HepG2 (cell line): ENCODE data around the gene AMBRA1. TPM values are rescaled to one million over a fixed set of nuclear protein-coding genes. Genes with fewer than 3 reads are reported as not detected.

Experiments
- ARNT2 ChIP-seq: sonication (generic); formaldehyde crosslinking; IDR thresholded peaks from 2 replicates; pipeline ENCODE4 v1.8.0; 2022; ENCODE audit warnings: mild to moderate bottlenecking, low read depth, missing genetic modification reagents, moderate library complexity
- BORCS8-MEF2B ChIP-seq: sonication (generic); formaldehyde crosslinking; IDR thresholded peaks from 2 replicates; pipeline ENCODE4 v1.8.0; 2022; ENCODE audit warnings: mild to moderate bottlenecking, missing genetic modification reagents
- CREM ChIP-seq, 2 experiments: sonication (generic) in 1 of 2; formaldehyde crosslinking in 1 of 2; IDR thresholded peaks; 2 replicates each; pipeline versions ENCODE4 v1.4.0 to v1.6.1; 2016 to 2020; ENCODE audit warnings: antibody characterized with exemption in 1 of 2, mild to moderate bottlenecking in 1 of 2, missing genetic modification reagents in 1 of 2
- DPF2 ChIP-seq: sonication (generic); formaldehyde crosslinking; IDR thresholded peaks from 2 replicates; pipeline ENCODE4 v1.4.0; 2020; ENCODE audit warnings: mild to moderate bottlenecking, low read depth, missing genetic modification reagents, borderline replicate concordance
- JUNB ChIP-seq: sonication (generic); formaldehyde crosslinking; IDR thresholded peaks from 2 replicates; pipeline ENCODE4 v1.8.0; 2022; ENCODE audit warnings: missing genetic modification reagents, mild to moderate bottlenecking, borderline replicate concordance
- KDM3A ChIP-seq: IDR thresholded peaks from 2 replicates; pipeline ENCODE4 v1.6.1; 2018; ENCODE audit warnings: low read depth, missing compliant biosample characterization
- MBNL3 ChIP-seq: fragments of 250-450 bp; sonication (Bioruptor Pico); conservative IDR thresholded peaks from 2 replicates; pipeline ENCODE4 v1.8.0; 2022; ENCODE audit warnings: mild to moderate bottlenecking, inconsistent platforms
- NFIC ChIP-seq: IDR thresholded peaks from 2 replicates; pipeline ENCODE4 v1.6.1; 2012; ENCODE audit warnings: mild to moderate bottlenecking, low read length, inconsistent platforms
- NR2F1 ChIP-seq, 2 experiments: fragments of 450-650 bp in 1 of 2; formaldehyde crosslinking in 1 of 2; IDR thresholded peaks; 2 replicates each; pipeline versions ENCODE4 v1.5.0 to v1.6.1; 2016 to 2020; ENCODE audit warnings: mild to moderate bottlenecking in 1 of 2, missing compliant biosample characterization in 1 of 2, missing genetic modification reagents in 1 of 2, moderate library complexity in 1 of 2
- SALL1 ChIP-seq: sonication (generic); formaldehyde crosslinking; IDR thresholded peaks from 2 replicates; pipeline ENCODE4 v1.8.0; 2022; ENCODE audit warnings: mild to moderate bottlenecking, missing genetic modification reagents
- SP2 ChIP-seq: sonication (generic); formaldehyde crosslinking; IDR thresholded peaks from 2 replicates; pipeline ENCODE4 v1.5.1; 2020; ENCODE audit warnings: mild to moderate bottlenecking, missing genetic modification reagents
- SRSF1 ChIP-seq: fragments of 200-400 bp; formaldehyde crosslinking; optimal IDR thresholded peaks from 2 replicates; pipeline ENCODE3; 2017; ENCODE audit warnings: mild to moderate bottlenecking, low read depth, low read length, moderate library complexity
- ZEB1 ChIP-seq: IDR thresholded peaks from 2 replicates; pipeline ENCODE4 v1.6.1; 2012; ENCODE audit warnings: mild to moderate bottlenecking, low read depth, inconsistent platforms; ENCODE audit not compliant: insufficient replicate concordance
- ZNF121 ChIP-seq: sonication (generic); formaldehyde crosslinking; IDR thresholded peaks from 2 replicates; pipeline ENCODE4 v1.5.0; 2020; ENCODE audit warnings: mild to moderate bottlenecking, missing genetic modification reagents
- ZNF232 ChIP-seq: sonication (generic); formaldehyde crosslinking; IDR thresholded peaks from 2 replicates; pipeline ENCODE4 v1.4.0; 2020; ENCODE audit warnings: missing genetic modification reagents, borderline replicate concordance
- ZNF317 ChIP-seq: sonication (generic); formaldehyde crosslinking; IDR thresholded peaks from 2 replicates; pipeline ENCODE4 v1.5.0; 2020; ENCODE audit warnings: mild to moderate bottlenecking, missing genetic modification reagents
- ZNF558 ChIP-seq: sonication (generic); formaldehyde crosslinking; IDR thresholded peaks from 2 replicates; pipeline ENCODE4 v1.9.0; 2022; ENCODE audit warnings: mild to moderate bottlenecking, missing genetic modification reagents, borderline replicate concordance
- ZNF577 ChIP-seq: sonication (generic); formaldehyde crosslinking; IDR thresholded peaks from 2 replicates; pipeline ENCODE4 v1.4.0; 2020; ENCODE audit warnings: mild to moderate bottlenecking, low read depth, missing genetic modification reagents, borderline replicate concordance
- ZNF607 ChIP-seq: sonication (generic); formaldehyde crosslinking; IDR thresholded peaks from 2 replicates; pipeline ENCODE4 v1.5.1; 2020; ENCODE audit warnings: missing genetic modification reagents, mild to moderate bottlenecking, borderline replicate concordance
- polyA plus RNA-seq, 8 experiments: library from polyadenylated mRNA; depleted of rRNA in 3 of 8; stranded (reverse) in 7 of 8; unstranded in 1 of 8; fragments of >200 nt; fragmentation: Illumina TruSeq in 4 of 8; extraction: Trizol in 4 of 8; gene quantifications; 2 replicates each; pipeline versions ENCODE4 v1.2.1 to v1.2.3, GENCODE V29; 2011 to 2016; ENCODE audit warnings: low read depth in 4 of 8, missing spikeins in 1 of 8, mixed read lengths in 1 of 8; ENCODE audit not compliant: insufficient read depth in 1 of 8
- total RNA-seq, 5 experiments: library from RNA; depleted of rRNA; stranded (reverse); fragments of >200 nt; fragmentation: Illumina TruSeq; extraction: Trizol; gene quantifications; 2 replicates each; pipeline ENCODE4 v1.2.3, GENCODE V29; 2016; ENCODE audit warnings: low read depth in 1 of 5
- TF ChIP-seq, protein P1 (sequence below): sonication (generic); formaldehyde crosslinking; IDR thresholded peaks from 2 replicates; pipeline ENCODE4 v1.4.0; 2020; ENCODE audit warnings: missing genetic modification reagents, mild to moderate bottlenecking, borderline replicate concordance
- TF ChIP-seq, protein P2 (sequence below): sonication (generic); formaldehyde crosslinking; IDR thresholded peaks from 2 replicates; pipeline ENCODE4 v1.5.0; 2020; ENCODE audit warnings: mild to moderate bottlenecking, missing genetic modification reagents
- TF ChIP-seq, protein P3 (sequence below): sonication (generic); formaldehyde crosslinking; IDR thresholded peaks from 2 replicates; pipeline ENCODE4 v1.4.0; 2020; ENCODE audit warnings: missing genetic modification reagents

Gene AMBRA1
- total and polyA plus RNA-seq, 2 of the 13 experiments (the other 11 are each of a cell fraction or from before 2014, with no cell fraction given), result 15.7 to 26.0 TPM

DNA sequence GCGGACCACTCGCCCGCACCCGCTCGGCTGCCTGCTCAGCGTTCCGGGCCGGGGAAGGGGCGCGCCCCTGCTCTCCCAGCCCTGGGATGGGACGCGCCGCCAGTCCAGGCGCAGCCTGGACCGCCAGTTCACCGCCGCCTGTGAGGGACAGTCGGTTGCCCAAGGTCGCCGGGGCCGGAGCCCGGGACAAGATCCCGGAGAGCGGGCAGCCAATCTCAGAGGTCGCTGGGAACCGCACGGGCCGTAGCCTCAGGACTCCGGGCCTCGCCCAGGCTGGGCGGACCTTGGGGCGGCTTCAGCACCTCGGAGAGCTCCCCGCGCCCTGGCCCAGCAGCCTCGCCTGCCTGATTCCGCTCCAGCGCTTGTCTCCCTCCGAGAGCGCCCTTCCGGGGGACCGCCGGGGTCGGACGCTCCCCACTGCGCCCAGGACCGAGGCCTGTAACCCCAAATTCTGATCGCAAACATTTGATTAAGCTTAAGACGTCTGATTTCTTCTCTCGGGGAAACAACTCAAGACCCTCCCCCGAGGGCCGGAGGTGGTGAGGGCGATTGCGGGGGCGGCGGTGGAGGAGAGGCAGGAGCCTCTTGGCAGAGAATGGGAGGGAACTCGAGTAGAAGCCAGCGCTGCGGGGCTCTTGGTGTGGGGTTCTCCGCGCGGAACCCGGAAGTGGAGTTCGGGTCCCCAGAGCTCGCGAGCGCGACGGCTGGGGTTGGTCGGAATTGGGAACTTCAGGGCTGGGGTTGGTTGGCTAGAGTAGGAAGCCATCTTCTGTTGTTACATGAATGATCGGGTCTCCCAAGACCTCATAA is 201.2 kb downstream of the AMBRA1 start (continued):
- TF ChIP-seq ARNT2 (CRISPR knock-in tag), result peak; percentile 97
- TF ChIP-seq, protein P1, sequence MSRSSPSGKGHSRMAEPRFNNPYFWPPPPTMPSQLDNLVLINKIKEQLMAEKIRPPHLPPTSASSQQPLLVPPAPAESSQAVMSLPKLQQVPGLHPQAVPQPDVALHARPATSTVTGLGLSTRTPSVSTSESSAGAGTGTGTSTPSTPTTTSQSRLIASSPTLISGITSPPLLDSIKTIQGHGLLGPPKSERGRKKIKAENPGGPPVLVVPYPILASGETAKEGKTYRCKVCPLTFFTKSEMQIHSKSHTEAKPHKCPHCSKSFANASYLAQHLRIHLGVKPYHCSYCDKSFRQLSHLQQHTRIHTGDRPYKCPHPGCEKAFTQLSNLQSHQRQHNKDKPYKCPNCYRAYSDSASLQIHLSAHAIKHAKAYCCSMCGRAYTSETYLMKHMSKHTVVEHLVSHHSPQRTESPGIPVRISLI (CRISPR knock-in tag), result peak; percentile 13; the same call in 1 of the 2 replicates
- no peak for TF ChIP-seq CREM (IDR thresholded peaks at IDR 0.05)
- no peak for TF ChIP-seq CREM (CRISPR knock-in tag; IDR thresholded peaks at IDR 0.05)
- TF ChIP-seq DPF2 (CRISPR knock-in tag), result no peak
- no peak for TF ChIP-seq ZNF577
- peak; percentile 97 for TF ChIP-seq KDM3A (CRISPR knock-in tag)
- 0 out of 2 replicates have a peak, but pooled peaks have one; percentile 47 for TF ChIP-seq SP2 (CRISPR knock-in tag)
- TF ChIP-seq SALL1, result peak; percentile 99
- peak in 1 of 2 experiments; percentile 35; a peak in 1 of 4 replicates for TF ChIP-seq NR2F1 (CRISPR knock-in tag; IDR thresholded peaks at IDR 0.05)
- TF ChIP-seq JUNB (CRISPR knock-in tag), result peak; percentile 55; the same call in 1 of the 2 replicates
- TF ChIP-seq ZNF558 (CRISPR knock-in tag), result peak; percentile 86; the same call in 1 of the 2 replicates
- no peak for TF ChIP-seq MBNL3 (CRISPR knock-in tag)
- TF ChIP-seq, protein P2, sequence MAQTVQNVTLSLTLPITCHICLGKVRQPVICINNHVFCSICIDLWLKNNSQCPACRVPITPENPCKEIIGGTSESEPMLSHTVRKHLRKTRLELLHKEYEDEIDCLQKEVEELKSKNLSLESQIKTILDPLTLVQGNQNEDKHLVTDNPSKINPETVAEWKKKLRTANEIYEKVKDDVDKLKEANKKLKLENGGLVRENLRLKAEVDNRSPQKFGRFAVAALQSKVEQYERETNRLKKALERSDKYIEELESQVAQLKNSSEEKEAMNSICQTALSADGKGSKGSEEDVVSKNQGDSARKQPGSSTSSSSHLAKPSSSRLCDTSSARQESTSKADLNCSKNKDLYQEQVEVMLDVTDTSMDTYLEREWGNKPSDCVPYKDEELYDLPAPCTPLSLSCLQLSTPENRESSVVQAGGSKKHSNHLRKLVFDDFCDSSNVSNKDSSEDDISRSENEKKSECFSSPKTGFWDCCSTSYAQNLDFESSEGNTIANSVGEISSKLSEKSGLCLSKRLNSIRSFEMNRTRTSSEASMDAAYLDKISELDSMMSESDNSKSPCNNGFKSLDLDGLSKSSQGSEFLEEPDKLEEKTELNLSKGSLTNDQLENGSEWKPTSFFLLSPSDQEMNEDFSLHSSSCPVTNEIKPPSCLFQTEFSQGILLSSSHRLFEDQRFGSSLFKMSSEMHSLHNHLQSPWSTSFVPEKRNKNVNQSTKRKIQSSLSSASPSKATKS, result peak; percentile 68; the same call in 1 of the 2 replicates
- peak; percentile 99 for TF ChIP-seq ZNF607 (CRISPR knock-in tag)
- TF ChIP-seq, protein P3, sequence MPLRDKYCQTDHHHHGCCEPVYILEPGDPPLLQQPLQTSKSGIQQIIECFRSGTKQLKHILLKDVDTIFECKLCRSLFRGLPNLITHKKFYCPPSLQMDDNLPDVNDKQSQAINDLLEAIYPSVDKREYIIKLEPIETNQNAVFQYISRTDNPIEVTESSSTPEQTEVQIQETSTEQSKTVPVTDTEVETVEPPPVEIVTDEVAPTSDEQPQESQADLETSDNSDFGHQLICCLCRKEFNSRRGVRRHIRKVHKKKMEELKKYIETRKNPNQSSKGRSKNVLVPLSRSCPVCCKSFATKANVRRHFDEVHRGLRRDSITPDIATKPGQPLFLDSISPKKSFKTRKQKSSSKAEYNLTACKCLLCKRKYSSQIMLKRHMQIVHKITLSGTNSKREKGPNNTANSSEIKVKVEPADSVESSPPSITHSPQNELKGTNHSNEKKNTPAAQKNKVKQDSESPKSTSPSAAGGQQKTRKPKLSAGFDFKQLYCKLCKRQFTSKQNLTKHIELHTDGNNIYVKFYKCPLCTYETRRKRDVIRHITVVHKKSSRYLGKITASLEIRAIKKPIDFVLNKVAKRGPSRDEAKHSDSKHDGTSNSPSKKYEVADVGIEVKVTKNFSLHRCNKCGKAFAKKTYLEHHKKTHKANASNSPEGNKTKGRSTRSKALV (CRISPR knock-in tag), result peak; percentile 99
- TF ChIP-seq BORCS8-MEF2B (CRISPR knock-in tag), result peak; percentile 98
- TF ChIP-seq SRSF1, result no peak
- TF ChIP-seq ZNF121 (CRISPR knock-in tag), result 0 out of 2 replicates have a peak, but pooled peaks have one; percentile 61
- TF ChIP-seq ZEB1, result no peak
- TF ChIP-seq ZNF317 (CRISPR knock-in tag), result peak; percentile 92
- TF ChIP-seq NFIC, result no peak; the same call in 1 of the 2 replicates
- peak; percentile 99 for TF ChIP-seq ZNF232
